ENCODE results near the gene PNMA8B.

DNA sequence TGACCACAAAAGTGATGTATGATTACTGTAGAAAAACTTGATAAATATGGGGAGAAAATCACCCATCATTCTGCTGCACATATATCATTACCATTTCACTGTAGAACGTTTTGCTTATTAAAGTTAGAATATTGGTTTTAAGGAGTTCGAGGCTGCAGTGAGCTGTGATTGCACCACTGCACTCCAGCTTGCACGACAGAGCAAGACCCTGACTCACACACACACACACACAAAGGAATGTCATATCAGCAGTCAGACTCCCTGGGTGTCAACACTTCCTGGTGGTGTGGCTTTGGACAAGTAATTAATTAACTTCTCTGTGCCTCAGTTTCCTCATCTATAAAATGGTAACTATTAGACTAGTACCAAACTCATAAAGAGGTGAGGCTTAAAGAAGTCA lies 13.0 kb downstream of the PNMA8B start:
- TF ChIP-seq ZNF692 (tag by site-specific recombination; IDR thresholded peaks at IDR 0.05), result no peak
- no peak for TF ChIP-seq ZNF530 (tag by site-specific recombination; IDR thresholded peaks at IDR 0.05; ENCODE audit: low read depth)
- TF ChIP-seq ZNF830 (tag by site-specific recombination; IDR thresholded peaks at IDR 0.05; ENCODE audit: low read depth), result no peak
- TF ChIP-seq ZNF223 (tag by site-specific recombination; IDR thresholded peaks at IDR 0.05), result no peak
- no peak for TF ChIP-seq ZNF555 (tag by site-specific recombination; conservative IDR thresholded peaks at IDR 0.05)

Data from HEK293 (cell line).